HL-60 (cell line): ENCODE results near the gene NT5C3A.

Experiments
- CTCF ChIP-seq: IDR thresholded peaks from one replicate; pipeline ENCODE4 v1.5.1; 2011; ENCODE audit warnings: low read length, control low read depth, inconsistent platforms; ENCODE audit not compliant: insufficient read depth
- POLR2AphosphoS5 ChIP-seq: IDR thresholded peaks from 2 replicates; pipeline ENCODE4 v1.6.1; 2012; ENCODE audit warnings: low read depth
- REST ChIP-seq: IDR thresholded peaks from 2 replicates; pipeline ENCODE4 v1.6.1; 2012; ENCODE audit warnings: low read depth; ENCODE audit not compliant: insufficient replicate concordance

GRCh38 chr7:33066771-33067170 lies 4.2 kb upstream of the NT5C3A start:
- TF ChIP-seq CTCF (no peak), POLR2AphosphoS5 (no peak), REST (no peak)
